Mesothelial cell of epicardium (in vitro differentiated cells): ENCODE results near the gene ATP2C2. TPM values are rescaled to one million over a fixed set of nuclear protein-coding genes. Genes with fewer than 3 reads are reported as not detected.
"Not testable (repeated sequence)": the region's sequence is repeated elsewhere in the genome, so short reads cannot be mapped to it uniquely, and the experiment has no call there.

Experiments used
- DNase-seq, 2 experiments: peaks; one replicate each; pipeline ENCODE4 v3.0.0; 2021; ENCODE audit warnings: low spot score in 2 of 2; ENCODE audit not compliant: unreplicated experiment in 2 of 2
- H3K27ac Mint-ChIP-seq: 2 replicates; pipeline ENCODE4 v1.8.0; 2021; ENCODE audit warnings: mixed read lengths
- H3K27me3 Mint-ChIP-seq: 2 replicates; pipeline ENCODE4 v1.8.0; 2021; ENCODE audit warnings: low read depth, mixed read lengths
- H3K36me3 Mint-ChIP-seq: 2 replicates; pipeline ENCODE4 v1.8.0; 2021; ENCODE audit warnings: mixed read lengths
- H3K4me1 Mint-ChIP-seq: 2 replicates; pipeline ENCODE4 v1.8.0; 2021; ENCODE audit warnings: mixed read lengths
- H3K4me3 Mint-ChIP-seq: 2 replicates; pipeline ENCODE4 v1.8.0; 2021; ENCODE audit warnings: mild to moderate bottlenecking, moderate library complexity, mixed read lengths
- H3K9me3 Mint-ChIP-seq: 2 replicates; pipeline ENCODE4 v1.8.0; 2021; ENCODE audit warnings: mixed read lengths
- total RNA-seq: library from RNA; stranded (reverse); gene quantifications from 3 replicates; pipeline ENCODE4 v1.2.1, GENCODE V29; 2021
- TF ChIP-seq, protein P1 (sequence below): fragments of 200-600 bp; sonication (generic); IDR thresholded peaks from one replicate; pipeline ENCODE4 v1.5.0; 2021; ENCODE audit warnings: antibody characterized with exemption; ENCODE audit not compliant: unreplicated experiment

The ATP2C2 gene
- total RNA-seq, 1 donor from 2014 or later: 47.7 TPM

DNA sequence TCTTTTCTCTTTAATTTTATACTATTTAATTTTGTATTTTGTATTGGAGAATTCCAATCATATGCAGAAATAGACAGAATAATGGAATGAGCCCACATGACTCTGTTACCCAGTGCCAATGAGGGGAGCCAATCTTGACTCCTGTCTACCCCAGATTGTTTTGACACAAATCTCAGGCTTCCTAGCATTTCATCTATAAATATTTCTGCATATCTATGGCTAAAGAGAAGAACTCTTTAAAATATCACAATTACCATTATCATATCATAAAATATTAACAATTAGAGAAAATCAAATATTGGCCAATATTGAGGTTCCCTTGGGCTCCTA is 23.7 kb downstream of the ATP2C2 start:
- Mint-ChIP-seq H3K36me3 (no peaks in the 10 kb centered on the region), H3K9me3 (no peaks in the 10 kb centered on the region), H3K27me3 (no peaks in the 10 kb centered on the region), H3K27ac (no peak overlapping the region), H3K4me1 (peaks cover 10% of the 10 kb centered on the region), H3K4me3 (no peak overlapping the region)
- no peak for DNase-seq
- TF ChIP-seq, protein P1, sequence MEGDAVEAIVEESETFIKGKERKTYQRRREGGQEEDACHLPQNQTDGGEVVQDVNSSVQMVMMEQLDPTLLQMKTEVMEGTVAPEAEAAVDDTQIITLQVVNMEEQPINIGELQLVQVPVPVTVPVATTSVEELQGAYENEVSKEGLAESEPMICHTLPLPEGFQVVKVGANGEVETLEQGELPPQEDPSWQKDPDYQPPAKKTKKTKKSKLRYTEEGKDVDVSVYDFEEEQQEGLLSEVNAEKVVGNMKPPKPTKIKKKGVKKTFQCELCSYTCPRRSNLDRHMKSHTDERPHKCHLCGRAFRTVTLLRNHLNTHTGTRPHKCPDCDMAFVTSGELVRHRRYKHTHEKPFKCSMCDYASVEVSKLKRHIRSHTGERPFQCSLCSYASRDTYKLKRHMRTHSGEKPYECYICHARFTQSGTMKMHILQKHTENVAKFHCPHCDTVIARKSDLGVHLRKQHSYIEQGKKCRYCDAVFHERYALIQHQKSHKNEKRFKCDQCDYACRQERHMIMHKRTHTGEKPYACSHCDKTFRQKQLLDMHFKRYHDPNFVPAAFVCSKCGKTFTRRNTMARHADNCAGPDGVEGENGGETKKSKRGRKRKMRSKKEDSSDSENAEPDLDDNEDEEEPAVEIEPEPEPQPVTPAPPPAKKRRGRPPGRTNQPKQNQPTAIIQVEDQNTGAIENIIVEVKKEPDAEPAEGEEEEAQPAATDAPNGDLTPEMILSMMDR: no peak

DNA sequence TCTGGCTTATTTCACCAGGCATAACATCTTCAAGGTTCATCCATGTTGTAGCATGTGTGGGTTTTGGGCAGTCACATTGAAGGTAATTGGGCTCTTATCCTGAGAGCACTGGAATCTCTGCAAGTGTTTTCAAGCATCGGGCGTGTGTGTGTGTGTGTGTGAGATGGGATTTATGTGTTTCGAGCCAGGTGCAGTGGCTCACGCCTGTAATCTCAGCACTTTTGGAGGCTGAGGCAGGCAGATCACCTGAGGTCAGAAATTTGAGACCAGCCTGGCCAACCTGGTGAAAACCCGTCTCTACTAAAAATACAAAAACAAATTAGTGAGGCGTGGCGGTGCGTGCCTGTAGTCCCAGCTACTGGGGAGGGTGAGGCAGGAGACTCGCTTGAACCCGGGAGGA is 27.7 kb downstream of the ATP2C2 start:
- H3K4me1 Mint-ChIP-seq: peaks cover 21% of the 10 kb centered on the region
- not testable (repeated sequence) for H3K4me3 Mint-ChIP-seq, DNase-seq, H3K27me3 Mint-ChIP-seq, H3K9me3 Mint-ChIP-seq
- peaks cover 12% of the 10 kb centered on the region for H3K36me3 Mint-ChIP-seq
- peak overlapping the region; percentile 86 for H3K27ac Mint-ChIP-seq

DNA sequence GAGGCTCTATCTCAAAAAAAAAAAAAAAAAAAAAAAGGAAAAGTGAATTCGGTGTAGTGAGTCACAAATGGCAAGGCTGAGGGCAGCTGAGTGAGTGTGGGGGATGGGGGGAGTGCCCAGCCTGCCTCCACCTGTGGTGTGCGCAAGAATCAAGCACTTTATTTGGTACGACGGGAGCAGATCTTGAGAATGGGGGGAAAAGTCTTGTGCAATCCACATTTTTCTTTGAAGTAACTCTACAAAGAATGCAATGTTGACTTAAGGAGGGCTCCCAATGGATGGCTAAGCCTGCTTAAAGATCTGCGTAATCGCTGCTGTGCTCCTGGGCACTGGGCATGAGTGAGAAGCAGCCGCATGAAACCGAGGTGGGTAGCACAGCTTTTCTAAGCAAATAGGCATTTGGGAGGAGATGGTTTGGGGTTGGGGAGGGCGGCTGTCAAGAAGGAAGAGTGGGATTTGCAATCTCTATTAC is 28.2 kb downstream of the ATP2C2 start:
- Mint-ChIP-seq H3K9me3 (peaks cover 10% of the 10 kb centered on the region), H3K4me1 (peaks cover 21% of the 10 kb centered on the region), H3K36me3 (peaks cover 14% of the 10 kb centered on the region), H3K27me3 (no peaks in the 10 kb centered on the region), H3K27ac (peak overlapping the region; percentile 86), H3K4me3 (no peak overlapping the region)
- no peak for DNase-seq
- TF ChIP-seq, protein P1: no peak

DNA sequence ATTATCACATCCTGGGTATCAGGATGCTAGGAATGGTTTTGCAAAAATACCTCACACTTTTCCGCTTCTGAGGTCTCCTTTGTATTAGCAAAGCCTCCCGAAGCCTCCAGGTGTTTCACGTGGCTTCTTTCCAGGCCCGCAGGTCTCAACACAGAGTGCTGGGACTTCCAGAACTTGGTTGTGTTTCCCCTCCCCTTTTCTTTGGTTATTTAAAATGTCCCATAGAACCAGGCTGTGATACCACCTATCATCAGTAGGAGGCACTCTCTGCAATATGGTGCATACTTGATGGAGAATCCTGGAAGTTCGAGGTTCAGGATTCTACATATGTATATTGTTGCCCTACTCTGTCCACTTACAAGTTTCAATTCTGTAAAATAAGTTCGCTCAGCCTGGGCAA is 28.8 kb downstream of the ATP2C2 start:
- Mint-ChIP-seq H3K9me3 (peaks cover 16% of the 10 kb centered on the region), H3K27me3 (no peaks in the 10 kb centered on the region), H3K4me3 (no peak overlapping the region), H3K4me1 (peaks cover 21% of the 10 kb centered on the region), H3K27ac (no peak overlapping the region), H3K36me3 (peaks cover 19% of the 10 kb centered on the region)
- TF ChIP-seq, protein P1: peak; percentile 35
- no peak for DNase-seq

DNA sequence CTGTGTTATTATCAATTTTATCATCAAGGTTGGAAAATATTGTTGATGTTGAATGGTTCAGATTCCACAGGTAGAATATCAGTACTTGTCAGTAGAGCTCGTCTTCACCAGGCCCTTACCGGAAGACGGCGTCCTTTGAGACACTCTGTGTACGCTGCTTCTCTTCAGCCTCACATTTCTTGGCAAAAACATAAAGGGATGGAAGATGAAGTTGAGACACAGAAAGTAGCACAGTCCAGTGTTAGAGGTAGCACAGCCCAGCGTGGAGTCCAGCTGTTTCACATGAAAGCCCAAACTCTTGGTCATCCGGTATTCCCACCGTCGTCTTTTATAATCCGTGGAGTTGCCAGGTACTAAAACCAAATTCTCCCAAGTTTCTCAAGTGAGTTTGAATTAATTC is 30.4 kb downstream of the ATP2C2 start:
- DNase-seq: no peak
- peaks cover 21% of the 10 kb centered on the region for H3K4me1 Mint-ChIP-seq
- peaks cover 27% of the 10 kb centered on the region for H3K36me3 Mint-ChIP-seq
- H3K27me3 Mint-ChIP-seq: no peaks in the 10 kb centered on the region
- H3K9me3 Mint-ChIP-seq: peaks cover 21% of the 10 kb centered on the region
- TF ChIP-seq, protein P1: no peak
- peak overlapping the region; percentile 88 for H3K27ac Mint-ChIP-seq
- H3K4me3 Mint-ChIP-seq: no peak overlapping the region

DNA sequence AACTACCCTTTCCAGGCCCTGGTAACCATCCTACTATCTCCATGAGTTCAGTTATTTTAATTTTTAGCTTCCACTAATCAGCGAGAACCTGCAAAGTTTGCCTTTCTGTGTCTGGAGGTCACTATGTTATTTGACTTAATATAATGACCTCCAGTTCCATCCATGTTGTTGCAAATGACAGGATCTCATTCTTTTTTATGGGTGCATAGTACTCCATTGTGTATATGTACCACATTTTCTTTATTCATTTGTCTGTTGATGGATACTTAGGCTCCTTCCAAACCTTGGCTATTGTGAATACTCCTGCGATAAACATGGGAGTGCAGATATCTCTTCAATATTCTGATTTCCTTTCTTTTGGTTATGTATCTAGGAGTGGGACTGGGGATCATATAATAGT is 31.6 kb downstream of the ATP2C2 start:
- Mint-ChIP-seq H3K36me3 (peaks cover 33% of the 10 kb centered on the region), H3K9me3 (peaks cover 21% of the 10 kb centered on the region), H3K4me1 (peaks cover 21% of the 10 kb centered on the region)
- H3K27ac Mint-ChIP-seq, H3K27me3 Mint-ChIP-seq, H3K4me3 Mint-ChIP-seq, DNase-seq: not testable (repeated sequence)

DNA sequence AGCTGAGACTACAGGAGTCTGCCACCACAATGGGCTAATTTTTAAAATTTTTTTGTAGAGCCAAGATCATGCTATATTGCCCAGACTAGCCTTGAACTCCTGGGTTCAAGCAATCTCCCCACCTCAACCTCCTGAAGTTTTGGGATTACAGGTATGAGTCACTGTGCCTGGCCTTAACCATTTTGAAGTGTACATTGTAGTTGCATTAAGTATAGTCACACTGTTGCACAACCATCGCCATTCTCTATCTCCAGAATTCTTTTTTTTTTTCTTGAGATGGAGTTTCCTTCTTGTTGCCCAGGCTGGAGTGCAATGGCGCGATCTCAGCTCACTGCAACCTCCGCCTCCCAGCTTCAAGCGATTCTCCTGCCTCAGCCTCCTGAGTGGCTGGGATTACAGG is 35.1 kb downstream of the ATP2C2 start:
- not testable (repeated sequence) for DNase-seq, H3K27ac Mint-ChIP-seq, H3K4me3 Mint-ChIP-seq, H3K27me3 Mint-ChIP-seq
- Mint-ChIP-seq H3K36me3 (peaks cover 33% of the 10 kb centered on the region), H3K4me1 (peaks cover 17% of the 10 kb centered on the region), H3K9me3 (peaks cover 21% of the 10 kb centered on the region)
